ENCODE results near the gene RAD51B. TPM values are rescaled to one million over a fixed set of nuclear protein-coding genes. Genes with fewer than 3 reads are reported as not detected.

The RAD51B gene
- total and polyA plus RNA-seq, 9 of the 15 experiments (the other 6 are each of a cell fraction or from before 2014, with no cell fraction given): 8.5 to 17.3 (median 11.3) TPM

DNA sequence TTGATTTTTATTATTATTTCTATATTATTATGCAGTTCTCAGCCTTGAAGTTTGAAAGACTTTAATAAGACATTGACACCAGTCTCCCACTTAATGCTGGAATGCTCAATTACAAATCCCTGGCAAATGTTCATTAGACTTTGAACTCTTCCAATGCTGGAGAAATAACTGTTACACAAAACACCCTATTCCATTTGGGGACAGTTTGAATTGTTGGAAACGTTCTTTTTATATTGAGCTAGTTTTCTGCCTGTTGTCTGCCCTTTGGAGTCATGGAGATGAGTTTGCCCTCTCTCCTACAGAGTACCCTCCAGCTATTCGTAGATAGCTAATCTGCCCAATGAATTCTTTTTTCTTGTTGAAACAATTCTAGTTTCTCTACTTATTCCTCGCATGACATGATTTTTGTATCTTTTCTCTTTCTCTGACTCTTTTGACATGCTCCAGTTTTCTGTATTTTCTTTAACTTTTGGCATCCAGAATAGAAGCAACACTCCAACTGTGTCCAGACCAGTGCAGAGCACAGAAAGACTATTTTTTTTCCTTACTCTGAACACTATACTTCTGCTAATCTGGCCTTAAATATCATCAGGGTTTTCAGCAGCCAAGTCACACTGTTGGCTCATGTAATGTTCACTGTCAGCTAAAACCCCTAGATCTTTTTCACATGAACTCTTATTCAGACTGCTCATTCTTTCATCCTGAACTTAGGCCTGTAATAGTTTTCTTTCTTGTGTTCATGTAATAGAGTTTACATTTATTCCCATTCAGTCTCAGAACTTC, 379.3 kb downstream of the RAD51B start:
- H3K4me2 ChIP-seq (ENCODE audit: insufficient read depth, low read length): no peak overlapping the region
- H3K4me3 ChIP-seq: no peak overlapping the region
- no peaks in the 10 kb centered on the region for H3K9me1 ChIP-seq (ENCODE audit: control insufficient read depth, insufficient read depth, low read length)
- H3K79me2 ChIP-seq (ENCODE audit: control insufficient read depth, insufficient read depth, low read length): no peaks in the 10 kb centered on the region
- no peaks in the 10 kb centered on the region for H3K4me1 ChIP-seq (replicated peaks in 1 of 2; ENCODE audit: control insufficient read depth in 2 of 2, insufficient read depth in 2 of 2, low read length in 2 of 2)
- POLR2A ChIA-PET: no interaction called here
- no peaks in the 10 kb centered on the region for H3K27me3 ChIP-seq (ENCODE audit: control insufficient read depth in 2 of 2, insufficient read depth in 2 of 2, low read length in 2 of 2)
- ATAC-seq (no peak), DNase-seq (ENCODE audit: extremely low read depth in 1 of 4, low spot score in 3 of 4) (no peak), FAIRE-seq (no peak)
- CTCF ChIA-PET (ENCODE audit: low intra/inter-chr PET ratio): no interaction called here
- TF ChIP-seq POLR2B (IDR thresholded peaks at IDR 0.05; ENCODE audit: low read depth, partially characterized antibody) (no peak), NFRKB (IDR thresholded peaks at IDR 0.05; ENCODE audit: low read depth) (no peak), POU5F1 (IDR thresholded peaks at IDR 0.05; ENCODE audit: borderline replicate concordance, low read depth, low read length, partially characterized antibody) (no peak)
- TF ChIP-seq, protein P1, sequence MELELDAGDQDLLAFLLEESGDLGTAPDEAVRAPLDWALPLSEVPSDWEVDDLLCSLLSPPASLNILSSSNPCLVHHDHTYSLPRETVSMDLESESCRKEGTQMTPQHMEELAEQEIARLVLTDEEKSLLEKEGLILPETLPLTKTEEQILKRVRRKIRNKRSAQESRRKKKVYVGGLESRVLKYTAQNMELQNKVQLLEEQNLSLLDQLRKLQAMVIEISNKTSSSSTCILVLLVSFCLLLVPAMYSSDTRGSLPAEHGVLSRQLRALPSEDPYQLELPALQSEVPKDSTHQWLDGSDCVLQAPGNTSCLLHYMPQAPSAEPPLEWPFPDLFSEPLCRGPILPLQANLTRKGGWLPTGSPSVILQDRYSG (tag; conservative IDR thresholded peaks at IDR 0.05; ENCODE audit: low read depth): no peak
- 30% methylated on average over 3 of the region's 3 CpGs for WGBS (ENCODE audit: insufficient coverage, low coverage, missing lambda C conversion rate)
- no peaks in the 10 kb centered on the region for H4K20me1 ChIP-seq (replicated peaks; ENCODE audit: control insufficient read depth, insufficient read depth, low read length)
- BruUV-seq (replicated peaks): no TSS peak
- no peak overlapping the region for H2AFZ ChIP-seq (ENCODE audit: low read depth, low read length)
- H3K36me3 ChIP-seq (ENCODE audit: control insufficient read depth, insufficient read depth, low read length): no peaks in the 10 kb centered on the region
- in situ Hi-C loops (cut with MboI): no loop called here
- no peaks in the 10 kb centered on the region for H3K9me3 ChIP-seq (replicated peaks; ENCODE audit: control insufficient read depth, insufficient read depth, low read depth, low read length)
- H3K27ac ChIP-seq (ENCODE audit: extremely low read depth, low read depth, low read length): no peak overlapping the region
- intact Hi-C loops (cut with micrococcal nuclease): no loop called here
- H3K9ac ChIP-seq (ENCODE audit: insufficient read depth in 1 of 2, low read depth in 2 of 2, low read length in 2 of 2): no peak overlapping the region

Measured in K562 (cell line).